Gastrocnemius medialis (tissue), 4 donors: Measurements from ENCODE around the gene HIBCH.

Source experiments
- POLR2A ChIP-seq, 2 donors: fragments of 450-650 bp; IDR thresholded peaks; one replicate each; pipeline ENCODE4 v1.6.1; 2017; ENCODE audit warnings: antibody characterized with exemption in 2 of 2, mild to moderate bottlenecking in 2 of 2, moderate library complexity in 2 of 2
- TF ChIP-seq, protein P1 (sequence below), 5 experiments: fragments of 450-650 bp in 3 of 5; fragments of 200-600 bp in 2 of 5; sonication (generic) in 2 of 5; IDR thresholded peaks in 4 of 5; conservative IDR thresholded peaks in 1 of 5; 1 replicate in 4 of 5; 2 replicates in 1 of 5; pipeline ENCODE4 v1.5.1; 2016 to 2019; ENCODE audit warnings: antibody characterized with exemption in 5 of 5, mild to moderate bottlenecking in 3 of 5, moderate library complexity in 3 of 5

DNA sequence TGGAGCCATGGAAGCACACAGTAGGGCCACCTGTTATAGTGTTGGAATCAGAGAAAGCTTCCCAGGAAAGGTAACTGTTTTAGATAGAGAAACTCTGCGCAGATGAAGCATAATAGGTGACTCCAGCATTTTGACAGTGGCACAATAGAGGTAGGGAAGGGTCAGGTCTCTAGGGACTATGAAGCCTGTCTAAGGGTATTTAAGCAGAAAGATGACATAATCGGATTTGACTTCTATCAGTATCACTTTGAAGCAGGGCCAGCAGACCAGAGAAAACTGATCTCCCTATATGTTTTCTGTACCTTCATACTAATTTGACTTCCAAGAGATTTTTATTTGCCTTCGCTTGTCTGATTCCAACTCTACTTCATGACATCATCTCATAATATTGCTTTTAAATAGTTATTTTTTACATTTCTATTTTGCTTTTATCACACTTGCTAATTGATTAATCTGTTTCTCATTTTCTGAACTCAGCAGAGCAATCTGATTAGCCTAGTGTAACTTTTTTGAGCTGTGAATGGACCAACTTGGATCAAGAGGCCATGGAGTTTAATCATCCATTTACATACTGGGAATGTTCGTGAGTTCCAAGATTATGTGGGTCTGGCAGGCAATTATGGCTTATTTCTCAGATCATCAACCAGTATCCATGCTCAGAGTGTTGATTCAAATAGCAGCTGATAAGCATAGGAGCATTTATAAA lies 8.4 kb upstream of the HIBCH start:
- TF ChIP-seq, protein P1, sequence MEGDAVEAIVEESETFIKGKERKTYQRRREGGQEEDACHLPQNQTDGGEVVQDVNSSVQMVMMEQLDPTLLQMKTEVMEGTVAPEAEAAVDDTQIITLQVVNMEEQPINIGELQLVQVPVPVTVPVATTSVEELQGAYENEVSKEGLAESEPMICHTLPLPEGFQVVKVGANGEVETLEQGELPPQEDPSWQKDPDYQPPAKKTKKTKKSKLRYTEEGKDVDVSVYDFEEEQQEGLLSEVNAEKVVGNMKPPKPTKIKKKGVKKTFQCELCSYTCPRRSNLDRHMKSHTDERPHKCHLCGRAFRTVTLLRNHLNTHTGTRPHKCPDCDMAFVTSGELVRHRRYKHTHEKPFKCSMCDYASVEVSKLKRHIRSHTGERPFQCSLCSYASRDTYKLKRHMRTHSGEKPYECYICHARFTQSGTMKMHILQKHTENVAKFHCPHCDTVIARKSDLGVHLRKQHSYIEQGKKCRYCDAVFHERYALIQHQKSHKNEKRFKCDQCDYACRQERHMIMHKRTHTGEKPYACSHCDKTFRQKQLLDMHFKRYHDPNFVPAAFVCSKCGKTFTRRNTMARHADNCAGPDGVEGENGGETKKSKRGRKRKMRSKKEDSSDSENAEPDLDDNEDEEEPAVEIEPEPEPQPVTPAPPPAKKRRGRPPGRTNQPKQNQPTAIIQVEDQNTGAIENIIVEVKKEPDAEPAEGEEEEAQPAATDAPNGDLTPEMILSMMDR (IDR thresholded peaks at IDR 0.05 in 4 of 5, conservative IDR thresholded peaks at IDR 0.05 in 1 of 5): no peak
- TF ChIP-seq POLR2A (IDR thresholded peaks at IDR 0.05): no peak
